HG02763 (cell line): ENCODE data around the gene TMED4.
"Not testable (repeated sequence)": the region's sequence is repeated elsewhere in the genome, so short reads cannot be mapped to it uniquely, and the experiment has no call there.

Experiments used
- ATAC-seq: cut with Tn5 transposase; IDR thresholded peaks from one replicate; pipeline ENCODE4 v1.9.1; 2021; ENCODE audit warnings: mild to moderate bottlenecking, moderate library complexity; ENCODE audit not compliant: unreplicated experiment

Gene TMED4

GRCh38 chr7:44607141-44608068, 25.4 kb upstream of the TMED4 start:
- no peak for ATAC-seq

GRCh38 chr7:44606341-44607140, 24.5 kb upstream of the TMED4 start, which contains the start of gene OGDH:
TSS of gene OGDH (plus strand) at chr7:44606627. CDS start at chr7:44624344, 17,717 bp downstream.
- peak; percentile 90 for ATAC-seq

- ATAC-seq: no peak
Observed at GRCh38 chr7:44604941-44605340, 22.9 kb upstream of the TMED4 start.

GRCh38 chr7:44603193-44603592, 21.2 kb upstream of the TMED4 start:
- ATAC-seq: no peak

- ATAC-seq: no peak
Observed at GRCh38 chr7:44602576-44602910, 20.5 kb upstream of the TMED4 start.

GRCh38 chr7:44599222-44599621, 17.2 kb upstream of the TMED4 start:
- ATAC-seq: no peak

- not testable (repeated sequence) for ATAC-seq
Observed at GRCh38 chr7:44597181-44597580, 15.2 kb upstream of the TMED4 start.

- no peak for ATAC-seq
Observed at GRCh38 chr7:44595934-44596635, 14.1 kb upstream of the TMED4 start.

- ATAC-seq: no peak
Observed at GRCh38 chr7:44590910-44591309, 8.9 kb upstream of the TMED4 start.

GRCh38 chr7:44587843-44588711, 6.0 kb upstream of the TMED4 start:
- no peak for ATAC-seq

GRCh38 chr7:44583146-44583865, 1.3 kb upstream of the TMED4 start:
- no peak for ATAC-seq

GRCh38 chr7:44580945-44581878, 819 bp downstream of the TMED4 start:
- ATAC-seq: peak; percentile 28

- ATAC-seq: no peak
Observed at GRCh38 chr7:44576228-44576627, 5.8 kb downstream of the TMED4 start.

GRCh38 chr7:44575054-44575453, 7.0 kb downstream of the TMED4 start:
- no peak for ATAC-seq

- no peak for ATAC-seq
Observed at GRCh38 chr7:44574287-44574872, 7.7 kb downstream of the TMED4 start.

GRCh38 chr7:44573464-44574286, 8.4 kb downstream of the TMED4 start, which contains the start of gene DDX56:
TSS of gene DDX56 (minus strand) at chr7:44573908. CDS start at chr7:44573895, 13 bp downstream.
- ATAC-seq: peak; percentile 96

- ATAC-seq: no peak
Observed at GRCh38 chr7:44572771-44573170, 9.3 kb downstream of the TMED4 start.
